OCI-M2 (cell line): ENCODE measurements around the gene CMIP.

Experiments
- DNase-seq: peaks from one replicate; lab custom pipeline; 2025; ENCODE audit not compliant: unreplicated experiment; lab: John Stamatoyannopoulos, UW

The CMIP gene

DNA sequence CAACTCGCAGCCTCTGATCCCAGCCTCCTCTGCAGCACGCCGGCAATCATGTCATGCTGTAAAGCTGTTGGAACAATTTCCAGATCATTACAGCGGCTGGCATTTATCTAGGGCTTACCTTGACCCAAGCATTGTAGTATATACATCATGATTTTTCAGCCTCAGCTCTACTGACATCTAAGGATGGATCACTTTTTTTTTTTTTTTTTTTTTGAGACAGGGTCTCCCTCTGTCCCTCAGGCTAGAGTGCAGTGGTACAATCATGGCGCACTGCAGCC, 103.3 kb downstream of the CMIP start:
- DNase-seq = no peak

DNA sequence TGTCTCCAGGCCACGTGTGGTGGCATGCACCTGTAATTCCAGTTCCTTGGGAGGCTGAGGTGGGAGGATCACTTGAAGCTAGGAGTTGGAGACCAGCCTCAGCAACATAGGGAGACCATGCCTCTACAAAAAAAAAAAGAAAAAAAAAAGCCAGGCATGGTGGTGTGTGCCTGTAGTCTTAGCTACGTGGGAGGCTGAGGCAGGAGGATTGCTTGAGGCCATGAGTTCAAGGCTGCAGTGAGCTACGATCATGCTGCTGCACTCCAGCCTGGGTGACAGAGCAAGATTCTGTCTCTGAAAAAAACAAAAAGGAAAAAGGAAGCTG, 103.9 kb downstream of the CMIP start:
- DNase-seq = no peak

DNA sequence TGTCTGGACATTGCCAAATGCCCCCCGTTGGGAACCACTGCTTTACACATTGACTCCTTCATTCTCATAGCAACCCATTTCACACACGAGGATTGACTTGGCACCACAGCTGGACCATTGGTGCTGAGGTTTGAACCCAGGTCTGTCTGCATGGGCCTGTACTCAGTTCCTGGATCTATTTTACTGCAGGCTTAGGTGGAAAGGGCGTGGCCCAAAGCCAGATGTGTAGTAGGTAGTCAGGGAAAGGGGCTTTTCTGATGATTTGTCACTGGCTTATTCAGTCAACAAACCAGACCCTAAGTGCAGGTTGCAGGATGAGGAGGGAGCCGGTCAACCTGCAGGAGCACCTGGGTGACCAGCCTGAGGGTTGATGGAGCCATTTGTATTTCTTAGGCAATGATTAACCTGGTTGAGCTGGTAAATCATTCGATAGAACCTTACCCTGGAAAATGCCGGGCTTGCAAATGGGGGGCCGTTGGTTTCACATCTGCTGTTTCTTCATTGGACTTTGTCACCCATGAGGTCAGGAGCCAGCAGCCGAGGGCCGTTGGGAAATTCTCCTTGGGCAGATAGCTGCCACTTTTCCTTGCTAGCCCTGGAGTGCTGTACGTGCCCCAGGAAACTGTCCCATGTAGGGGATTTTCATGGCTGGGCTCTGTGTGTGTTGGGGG, 104.4 kb downstream of the CMIP start:
- DNase-seq = no peak

DNA sequence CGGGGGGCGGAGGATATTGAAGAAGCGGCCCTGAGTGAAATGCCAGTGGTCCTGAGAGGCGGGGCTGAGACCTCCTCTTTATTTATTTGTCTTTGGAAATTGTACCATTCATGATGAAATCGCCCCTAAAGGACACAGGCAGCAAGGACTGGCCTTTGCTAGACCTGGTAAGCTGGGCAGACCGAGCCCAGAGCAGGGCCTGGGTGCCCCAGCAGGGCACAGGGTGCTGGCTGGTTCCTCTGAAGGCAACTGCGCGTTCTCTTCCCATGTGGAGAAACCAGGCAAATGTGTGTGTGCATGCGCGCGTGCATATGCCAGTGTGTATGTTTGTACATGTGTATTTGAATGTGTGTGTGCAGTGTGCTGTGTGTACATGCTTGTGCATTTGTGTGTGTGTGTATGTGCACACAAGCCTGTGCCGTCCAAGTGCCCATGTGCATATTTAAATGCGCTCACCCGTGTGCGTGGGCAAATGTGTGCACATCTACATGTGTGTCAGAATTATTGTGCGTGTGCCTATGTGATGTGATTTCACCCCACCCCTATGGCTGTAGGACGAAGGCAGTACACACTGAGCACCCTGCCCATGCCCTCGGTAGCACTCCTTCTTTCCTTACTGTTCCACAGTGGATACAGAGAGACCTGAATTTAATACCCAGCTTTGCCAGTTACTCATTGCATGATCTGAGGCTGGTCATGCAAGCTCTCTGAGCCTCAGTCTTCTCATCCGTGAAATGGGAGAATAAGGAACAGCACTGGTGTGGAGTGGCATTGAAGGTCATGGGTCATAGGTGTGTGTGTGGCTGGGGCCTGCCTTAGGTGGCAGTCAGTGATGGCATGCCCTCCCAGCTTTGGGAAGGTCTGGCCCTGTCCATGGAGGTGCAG, 105.2 kb downstream of the CMIP start:
- DNase-seq = no peak

DNA sequence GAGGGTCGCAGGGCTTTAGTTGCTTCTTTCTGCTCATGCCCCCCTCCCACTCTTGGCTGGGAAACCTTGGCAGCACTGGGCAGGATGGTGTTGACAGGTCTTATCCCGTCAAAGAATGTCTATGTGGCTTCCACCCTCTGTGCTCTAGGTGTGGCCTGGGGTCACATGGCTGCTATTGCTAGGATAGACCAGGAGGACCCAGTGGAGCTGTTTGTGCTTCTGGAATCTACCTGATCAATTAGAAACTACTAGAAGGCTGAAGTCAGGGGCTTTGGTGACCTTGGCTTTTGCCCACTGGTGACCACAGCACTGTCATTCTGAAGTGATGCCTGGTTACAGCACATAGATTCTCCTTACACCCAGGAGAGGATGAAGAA, 105.8 kb downstream of the CMIP start:
- no peak for DNase-seq

DNA sequence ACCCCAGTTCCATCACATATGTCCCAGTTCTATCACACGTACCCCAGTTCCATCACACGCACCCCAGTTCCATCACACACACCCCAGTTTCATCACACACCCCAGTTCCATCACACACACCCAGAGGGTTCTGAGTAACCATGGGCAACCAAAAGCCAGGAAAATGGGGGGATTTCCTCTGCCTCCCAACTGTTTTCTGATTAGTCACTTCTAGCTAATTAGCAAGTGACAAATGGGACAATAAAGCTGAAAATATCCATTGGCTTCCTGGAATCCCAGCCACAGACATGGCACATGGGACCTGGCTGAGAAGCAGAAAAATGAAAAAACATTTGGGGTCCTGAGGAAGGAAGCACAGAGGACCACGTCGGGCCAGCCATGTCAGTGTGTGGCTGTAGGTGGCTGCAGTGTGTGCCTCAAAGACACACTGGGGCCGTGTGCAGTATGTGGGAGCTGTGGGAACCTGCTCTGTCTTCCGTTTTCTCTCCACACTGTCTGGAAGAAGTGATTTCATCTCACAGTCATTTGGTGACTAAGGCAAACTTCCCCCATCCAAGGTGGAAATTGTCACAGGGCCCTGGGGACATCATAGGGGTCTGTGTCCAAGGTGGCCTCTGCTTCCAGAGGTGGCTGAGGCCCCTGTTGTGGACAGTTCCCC, 106.7 kb downstream of the CMIP start:
- no peak for DNase-seq

DNA sequence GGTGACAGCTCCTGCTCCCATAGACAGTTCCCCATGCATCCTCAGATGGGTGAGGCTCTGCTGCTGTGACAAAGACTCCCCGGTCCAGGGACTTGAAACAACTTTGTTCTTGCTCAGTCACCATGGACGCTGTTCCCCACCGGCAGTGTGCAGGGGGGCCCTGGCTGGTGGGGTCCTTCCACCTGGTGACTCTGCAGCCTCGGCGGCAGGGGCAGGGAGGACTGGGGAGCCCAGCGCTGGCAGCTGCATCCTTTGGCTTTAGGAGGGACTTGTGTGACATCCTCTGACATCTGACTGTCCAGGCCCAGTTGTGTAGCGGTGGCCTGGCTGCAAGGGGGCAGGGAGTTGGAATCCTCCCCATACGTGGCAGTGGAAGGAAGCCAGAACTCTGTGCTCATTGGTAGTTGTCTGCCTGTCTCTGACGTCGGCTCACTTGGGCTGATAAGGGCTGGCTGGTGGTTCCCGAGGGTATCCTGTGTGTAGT, 107.3 kb downstream of the CMIP start:
- no peak for DNase-seq

DNA sequence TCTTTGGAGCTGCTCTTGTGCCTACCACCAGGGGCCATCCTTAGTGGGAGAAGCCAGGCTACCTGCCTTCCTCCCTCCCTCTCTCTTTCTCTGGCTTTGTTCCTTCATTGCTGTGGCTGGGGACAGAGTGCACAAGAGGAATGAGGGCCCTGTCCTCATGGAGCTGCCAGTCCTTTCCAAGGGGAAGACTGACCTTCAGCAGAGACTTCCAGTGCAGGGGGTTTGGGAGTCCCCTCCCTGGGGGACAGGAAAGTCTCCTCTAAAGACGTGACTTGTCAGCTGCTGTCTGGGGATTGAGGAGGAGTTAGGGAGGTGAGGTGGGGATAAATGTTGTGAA, 108.1 kb downstream of the CMIP start:
- no peak for DNase-seq

DNA sequence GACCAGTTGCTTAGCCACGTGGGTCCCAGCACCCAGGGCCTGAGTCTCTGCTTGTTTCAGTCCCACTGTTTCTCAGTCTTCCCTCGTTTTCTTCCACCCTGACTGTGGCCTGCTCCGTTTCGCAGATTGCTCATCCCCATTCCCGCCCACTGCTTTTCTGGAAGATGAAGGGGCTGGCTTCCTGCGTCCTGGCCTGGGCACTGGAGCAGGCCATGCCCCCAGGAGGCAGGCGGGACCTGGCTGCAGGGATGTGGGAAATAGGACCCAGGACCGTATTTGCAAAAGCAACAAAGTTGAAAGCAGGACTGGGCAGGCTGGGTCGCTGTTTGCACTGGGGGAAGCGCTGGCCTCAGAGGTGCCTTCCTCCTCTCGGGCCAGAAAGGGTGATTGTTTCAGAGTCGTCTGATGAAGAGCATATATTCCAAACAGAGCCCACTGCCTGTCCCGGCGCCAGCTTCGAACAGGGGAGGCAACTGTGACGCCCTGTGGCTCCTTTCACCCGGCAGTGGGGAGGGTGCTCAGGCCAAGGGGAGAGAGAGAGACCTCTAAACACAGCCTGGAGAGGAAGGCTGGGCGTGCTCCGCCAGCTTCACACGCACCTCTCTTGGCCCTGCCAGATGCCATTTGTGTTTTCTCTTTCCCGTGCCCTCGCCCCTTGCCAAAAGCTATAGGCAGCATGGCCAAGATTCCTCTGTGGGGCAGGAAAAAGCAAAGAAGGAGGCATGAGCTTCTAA, 108.6 kb downstream of the CMIP start:
- DNase-seq = no peak

DNA sequence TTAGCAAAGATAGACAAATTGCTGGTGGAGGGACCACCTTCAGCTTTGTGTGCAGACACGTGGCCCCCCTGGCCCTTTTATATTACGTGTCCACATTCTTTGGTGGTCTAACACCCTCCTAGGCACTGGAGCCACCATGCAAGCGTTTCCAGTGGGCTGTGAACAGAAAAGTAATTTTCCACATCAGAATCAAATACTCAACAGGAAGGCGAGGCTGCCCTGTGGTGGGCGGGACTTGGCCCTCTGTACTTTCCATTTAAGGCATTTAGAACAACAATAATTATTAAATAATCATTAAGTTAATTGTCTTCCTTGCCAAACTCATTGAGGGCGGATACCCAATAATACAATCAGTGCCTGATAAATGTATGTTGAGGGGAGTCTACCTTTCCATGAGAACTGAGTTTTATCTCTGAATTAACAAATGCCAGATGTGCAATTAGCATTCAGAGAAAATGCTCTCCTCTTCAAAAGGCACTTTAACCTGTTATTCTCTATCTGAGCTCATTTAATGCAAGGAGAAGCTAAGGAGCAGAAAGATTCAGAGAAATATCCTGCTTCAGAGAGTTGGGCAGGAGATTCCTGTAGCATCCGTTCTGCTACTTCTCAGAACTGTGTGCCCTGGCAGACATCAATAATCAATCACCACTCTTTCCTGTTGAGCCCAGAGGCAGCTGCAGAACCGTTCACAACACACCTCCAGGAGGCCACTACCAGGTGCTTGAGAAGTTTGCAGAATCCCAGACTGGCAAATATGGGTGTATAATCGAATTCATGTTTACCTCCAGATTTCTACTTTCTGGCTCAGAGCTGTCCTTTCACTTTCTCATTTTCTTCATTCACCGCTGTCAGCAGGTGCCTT, 109.4 kb downstream of the CMIP start:
- DNase-seq = no peak

DNA sequence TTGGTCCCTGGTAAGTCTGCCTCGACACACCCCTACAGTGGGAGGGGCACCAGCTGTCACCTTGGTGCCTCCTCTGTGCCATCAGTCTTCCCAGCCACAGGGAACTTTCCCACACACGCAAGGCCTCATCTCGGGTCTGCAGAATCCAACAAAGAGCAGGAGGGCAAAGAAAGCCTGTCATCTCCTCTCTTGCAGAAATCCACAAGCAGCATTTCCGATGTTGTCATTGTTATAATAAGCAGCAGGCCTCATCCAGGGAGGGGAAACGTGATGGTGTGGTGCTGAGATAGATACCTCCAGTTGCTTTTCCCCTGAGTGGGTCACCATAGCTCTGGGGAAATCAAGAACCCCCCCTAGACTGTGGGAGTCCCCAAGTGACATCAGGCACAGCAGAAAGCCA, 110.4 kb downstream of the CMIP start:
- no peak for DNase-seq

DNA sequence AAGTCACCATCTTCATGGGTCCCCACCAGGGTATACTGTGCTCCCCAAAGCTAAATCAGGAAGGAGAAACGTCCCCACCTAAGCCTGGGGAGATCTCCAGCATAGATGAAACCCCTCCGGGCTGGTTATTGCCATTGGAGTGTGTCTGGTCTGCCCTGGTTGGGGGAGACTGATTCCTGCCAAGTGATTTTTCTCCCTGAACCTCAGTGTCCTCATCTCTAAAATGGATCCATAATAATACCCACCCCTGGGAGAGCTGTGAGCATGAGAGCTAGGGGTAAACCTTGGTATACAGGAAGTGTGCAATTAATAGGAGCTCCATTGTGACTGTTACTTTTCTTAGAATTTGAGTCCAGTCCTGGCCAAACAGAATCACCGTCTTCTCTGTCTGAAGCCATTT, 111.1 kb downstream of the CMIP start:
- DNase-seq = no peak

DNA sequence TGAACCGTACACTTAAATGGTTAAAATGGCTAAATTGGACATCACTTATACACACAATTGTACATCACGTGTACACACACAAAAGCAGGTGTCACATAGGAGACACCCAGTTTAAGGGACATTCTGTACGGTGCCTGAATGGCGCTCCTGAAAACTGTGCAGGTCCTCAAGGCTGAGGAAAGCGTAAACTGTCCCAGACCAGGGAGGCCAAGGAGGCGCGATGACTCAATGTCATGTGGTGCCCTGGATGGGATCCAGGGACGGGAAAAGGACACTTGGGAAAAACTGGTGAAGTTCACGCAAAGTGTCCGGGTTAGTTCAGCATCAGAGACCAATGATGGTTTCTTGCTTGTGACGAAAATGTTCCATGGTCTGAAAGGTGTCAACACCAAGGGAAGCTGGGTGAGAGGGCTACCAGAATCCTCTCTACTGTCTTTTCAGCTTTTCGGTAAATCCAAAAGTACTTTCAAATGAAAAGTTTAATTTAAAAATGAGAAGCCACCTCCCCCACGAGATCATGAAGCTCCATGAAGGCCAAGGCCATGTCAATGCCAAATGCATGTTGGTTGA, 112.2 kb downstream of the CMIP start:
- no peak for DNase-seq

DNA sequence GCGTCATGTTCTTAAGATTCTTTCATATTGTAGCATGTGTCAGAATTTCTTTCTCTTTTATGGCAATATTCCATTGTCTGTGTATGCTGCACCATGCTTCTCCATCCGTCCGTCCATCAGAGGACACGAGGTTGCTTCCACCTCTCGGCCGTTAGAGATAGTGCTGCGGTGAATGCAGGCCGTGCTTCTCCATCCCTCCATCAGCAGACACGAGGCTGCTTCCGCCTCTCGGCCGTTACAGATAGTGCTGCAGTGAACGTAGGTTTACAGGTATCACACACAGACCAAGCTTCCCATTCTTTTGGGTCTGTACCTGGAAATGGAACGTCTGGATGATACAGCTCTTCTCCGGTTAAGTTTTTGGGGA, 113.5 kb downstream of the CMIP start:
- DNase-seq = no peak

DNA sequence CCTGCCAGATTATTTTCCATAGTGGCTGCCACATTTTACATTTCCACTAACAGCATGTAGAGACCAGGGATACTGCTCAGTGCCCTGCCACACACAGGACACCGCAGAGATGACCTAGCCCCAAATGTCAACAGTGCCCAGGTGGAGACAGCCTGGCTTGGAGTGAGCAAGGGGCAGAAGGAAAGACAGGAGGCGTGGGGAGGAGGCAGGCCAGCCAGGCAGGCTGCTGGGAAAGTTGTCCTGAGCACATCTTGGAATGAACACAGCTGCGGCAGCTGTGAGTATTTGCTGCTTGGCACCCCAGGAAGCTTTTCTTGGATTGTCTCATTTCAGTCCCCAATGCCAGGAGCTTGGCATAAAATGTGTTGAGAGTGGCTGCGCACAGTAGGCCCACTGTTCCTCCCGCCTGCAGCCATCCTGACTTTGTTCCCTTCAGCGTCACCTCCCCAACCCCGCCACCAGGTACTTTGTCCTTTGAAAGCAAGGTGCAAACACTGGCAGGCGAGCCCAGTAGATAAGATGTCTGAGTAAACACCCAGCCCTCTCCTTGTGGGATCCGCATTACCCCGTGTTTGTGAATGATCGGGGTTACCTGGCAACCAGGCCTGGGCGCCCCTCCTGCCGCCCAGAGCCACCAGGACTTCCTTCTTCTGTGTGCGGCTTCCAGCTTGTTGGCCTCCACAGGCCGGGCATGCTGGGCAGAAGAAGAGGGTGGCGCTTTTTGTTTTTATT, 114.0 kb downstream of the CMIP start:
- no peak for DNase-seq

DNA sequence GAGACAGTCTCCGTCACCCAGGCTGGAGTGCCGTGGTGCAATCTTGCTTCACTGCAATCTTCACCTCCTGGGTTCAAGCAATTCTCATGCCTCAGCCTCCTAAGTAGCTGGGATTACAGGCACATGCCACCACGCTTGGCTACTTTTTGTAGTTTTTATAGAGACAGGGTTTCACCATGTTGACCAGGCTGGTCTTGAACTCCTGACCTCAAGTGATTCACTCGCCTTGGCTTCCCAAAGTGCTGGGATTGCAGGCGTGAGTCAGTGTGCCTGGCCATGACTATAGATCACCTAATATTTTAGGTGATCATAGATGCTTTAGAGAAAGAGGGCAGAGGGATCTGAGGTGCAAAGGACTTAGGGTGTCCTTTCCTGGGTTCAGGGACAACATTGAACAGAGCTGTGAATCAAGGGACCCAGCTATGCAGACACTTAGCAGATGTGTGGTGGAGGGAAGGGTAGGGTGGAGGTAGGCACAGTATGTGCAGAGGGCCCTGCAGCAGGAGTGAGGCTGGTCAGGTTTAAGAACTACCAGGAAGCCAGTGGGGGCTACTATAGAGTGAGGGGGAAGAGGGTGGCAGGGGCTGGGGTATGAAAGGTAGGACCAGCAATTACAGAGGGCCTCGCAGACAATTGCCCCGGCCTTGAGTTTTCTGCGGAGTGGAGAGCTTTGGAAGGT, 116.5 kb downstream of the CMIP start:
- no peak for DNase-seq

DNA sequence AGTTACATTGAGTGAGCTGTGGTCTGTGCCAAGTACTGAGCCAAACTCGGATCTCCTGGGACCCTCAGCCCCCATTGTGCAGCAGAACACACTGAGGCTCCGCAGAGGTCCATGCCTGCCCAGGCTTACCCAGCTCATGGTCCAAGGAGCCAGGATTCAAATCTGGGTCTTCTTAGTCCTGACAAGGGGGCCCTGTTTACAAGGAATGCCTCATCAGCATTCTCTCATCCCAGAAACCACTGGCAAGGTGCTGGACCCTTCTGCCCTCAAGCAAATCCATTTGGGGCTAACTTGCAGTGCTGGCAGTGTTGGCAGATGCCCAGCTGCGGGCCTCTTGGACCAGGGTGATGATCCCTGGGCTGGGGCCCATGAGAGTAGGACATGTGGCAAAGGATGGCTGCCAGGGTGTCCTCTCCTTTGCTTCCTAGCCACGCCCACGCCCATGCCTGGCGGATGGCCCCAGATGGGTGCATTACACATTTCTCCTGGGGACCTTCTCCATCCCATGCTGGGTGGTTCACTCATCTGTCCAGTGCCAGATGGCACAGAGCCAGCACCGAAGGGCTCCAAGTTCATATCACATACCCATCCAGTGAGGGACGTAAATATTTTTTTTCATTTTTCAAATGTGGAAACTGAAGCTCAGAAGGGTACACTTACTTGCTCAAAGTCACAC, 117.7 kb downstream of the CMIP start:
- no peak for DNase-seq

DNA sequence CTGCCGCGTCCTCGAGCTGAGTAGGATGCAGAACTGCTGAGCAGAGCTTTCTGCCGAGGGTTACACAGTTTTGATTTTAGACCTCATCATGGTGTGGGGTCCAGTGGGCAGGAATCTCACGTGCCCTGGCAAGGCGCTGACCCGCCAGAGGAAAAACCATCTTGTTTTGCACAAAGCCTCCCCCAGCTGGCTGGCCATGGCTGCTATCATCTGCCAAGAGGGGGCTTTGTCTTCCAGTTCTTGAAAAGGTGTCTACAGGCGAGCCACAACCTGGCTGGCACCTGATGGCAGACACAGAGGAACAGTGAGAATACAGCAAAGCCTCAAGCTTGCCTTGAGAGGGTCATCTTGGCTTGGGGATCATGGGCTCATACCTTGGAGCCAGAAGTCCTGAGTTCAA, 118.3 kb downstream of the CMIP start:
- DNase-seq = no peak

DNA sequence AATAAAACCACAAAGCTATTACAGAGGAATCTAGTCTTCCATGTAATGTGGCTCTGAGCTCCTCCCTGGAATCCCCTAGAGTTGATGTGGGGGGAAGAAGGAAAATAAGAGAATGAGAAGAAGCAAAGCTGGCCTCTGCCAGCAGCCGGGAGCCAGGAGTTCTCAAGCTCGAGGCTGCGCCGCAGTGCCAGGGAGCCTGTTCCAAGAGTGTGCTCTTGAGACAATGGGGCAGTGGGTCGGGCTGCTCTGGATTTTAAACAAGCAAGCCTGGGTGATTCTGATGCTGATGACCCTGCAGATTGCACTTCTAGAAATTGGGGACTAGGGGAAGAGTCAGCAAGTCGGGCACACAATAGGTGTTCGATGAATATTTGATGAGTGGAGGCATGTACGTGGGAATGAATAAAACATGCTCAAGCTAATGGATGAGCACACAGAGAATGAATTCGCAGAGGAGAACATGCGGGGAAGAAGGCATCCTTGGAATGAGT, 119.9 kb downstream of the CMIP start:
- no peak for DNase-seq
